HCEC 1CT (cell line): ENCODE results near the gene CDK9.

Source experiments
- DNase-seq: peaks from one replicate; pipeline ENCODE4 v3.0.0-alpha.2; 2017

CDK9 gene

DNA sequence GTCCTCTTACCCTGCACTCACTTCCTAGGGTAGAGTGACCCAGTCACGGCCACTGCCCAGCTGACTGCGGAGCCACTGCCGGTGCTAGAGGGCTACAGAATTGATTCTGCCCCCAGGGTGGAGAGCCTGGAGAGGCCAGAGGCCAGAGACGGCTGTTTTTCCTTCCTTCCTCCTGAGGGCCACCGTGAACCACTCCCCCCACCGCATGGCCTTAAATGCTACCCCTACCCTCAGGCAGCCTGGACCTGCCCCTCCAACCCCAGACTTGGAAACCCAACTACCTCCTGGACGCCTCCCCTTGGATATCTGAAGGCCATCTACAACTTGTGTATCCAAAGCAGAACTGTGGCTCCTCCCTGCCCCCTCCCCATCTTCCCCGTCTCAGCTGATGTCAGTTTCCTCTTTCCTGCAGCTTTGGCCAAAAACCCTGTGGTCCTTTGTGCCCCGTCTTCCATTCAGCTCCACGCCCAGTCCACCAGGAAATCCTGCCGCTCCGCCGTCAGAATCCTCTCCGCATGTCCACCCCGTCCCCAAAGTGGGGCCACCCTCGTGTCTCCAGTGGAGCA is 23.6 kb upstream of the CDK9 start:
- no peak for DNase-seq

DNA sequence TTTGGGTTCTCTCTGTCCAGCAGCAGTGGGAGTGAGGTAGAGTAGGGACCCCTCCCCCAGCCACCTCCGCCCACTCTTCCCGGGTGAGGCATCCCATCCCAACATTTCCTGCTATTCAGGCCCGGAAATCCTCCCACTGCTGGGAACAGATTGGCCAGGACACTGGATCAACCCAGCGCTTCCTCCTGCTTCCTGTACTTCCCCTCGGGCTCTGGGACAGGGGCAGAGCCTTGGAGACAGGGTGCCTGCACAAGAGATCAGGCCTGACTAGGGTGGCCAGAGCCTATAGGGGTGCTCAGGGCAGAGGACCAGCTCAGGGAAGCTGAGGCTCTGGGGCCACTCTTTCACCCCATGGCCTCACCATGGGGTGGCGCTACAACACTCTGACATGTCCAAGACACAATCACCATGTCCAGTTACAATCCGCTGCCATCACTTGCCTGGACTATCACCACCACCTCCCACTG is 21.9 kb upstream of the CDK9 start:
- DNase-seq = no peak

DNA sequence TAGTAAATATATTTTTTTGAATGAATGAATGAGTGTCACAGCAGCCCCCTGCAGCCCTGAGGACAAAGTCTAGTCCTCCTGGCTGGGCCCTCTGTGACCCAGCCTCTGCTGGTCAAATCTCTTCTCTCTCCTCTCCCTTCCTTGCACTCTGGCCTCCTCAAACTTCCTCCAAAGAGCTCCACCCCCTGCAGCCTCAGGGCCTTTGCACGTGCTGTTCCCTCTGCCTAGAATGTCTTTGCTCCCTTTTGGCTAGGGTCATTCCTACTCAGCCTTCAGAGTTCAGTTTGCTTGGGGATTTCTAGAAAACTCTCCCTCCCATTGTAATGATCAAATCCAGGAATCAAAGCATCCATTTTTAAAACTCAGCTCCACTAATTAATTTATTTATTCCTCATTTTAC is 20.4 kb upstream of the CDK9 start:
- no peak for DNase-seq

DNA sequence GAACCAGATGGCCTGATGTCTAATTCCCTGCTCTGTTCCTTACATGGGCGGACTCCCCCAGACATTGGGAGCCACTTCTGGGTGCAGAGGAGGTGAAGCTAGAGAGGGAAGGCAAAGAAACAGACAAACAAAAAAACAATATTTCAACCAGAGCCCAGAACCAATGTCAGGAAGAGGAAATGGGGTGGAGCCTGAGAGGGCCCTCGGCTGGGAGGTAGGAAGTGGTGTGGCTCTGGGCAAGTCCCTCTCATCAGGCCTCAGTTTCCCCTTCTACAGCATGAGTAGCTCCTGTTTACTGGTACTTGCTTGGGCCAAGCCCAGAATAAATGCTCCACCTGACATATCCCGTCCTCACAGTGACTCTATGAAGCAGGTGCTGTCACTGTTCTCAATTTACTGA is 18.4 kb upstream of the CDK9 start:
- no peak for DNase-seq

DNA sequence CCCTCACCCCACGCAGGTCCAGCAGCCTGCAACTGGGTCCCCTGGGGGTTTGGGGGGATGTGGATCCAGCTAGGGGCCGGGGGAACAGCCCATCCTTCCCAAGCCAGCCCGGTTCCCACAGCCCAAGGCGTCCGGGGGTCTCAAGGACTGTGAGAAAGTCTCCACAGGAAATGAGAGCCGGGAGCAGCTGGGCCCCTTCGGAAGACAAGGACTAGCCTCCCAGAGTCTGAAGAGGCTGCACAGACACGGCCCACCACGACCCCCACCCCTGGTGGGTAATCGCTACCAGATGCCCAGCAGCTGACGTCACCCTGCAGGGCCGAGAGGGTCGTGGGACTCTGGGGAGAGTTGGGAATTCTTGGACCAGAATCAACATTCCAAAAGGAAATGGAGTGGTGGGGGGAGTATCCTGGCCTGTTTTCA is 17.9 kb upstream of the CDK9 start:
- no peak for DNase-seq

DNA sequence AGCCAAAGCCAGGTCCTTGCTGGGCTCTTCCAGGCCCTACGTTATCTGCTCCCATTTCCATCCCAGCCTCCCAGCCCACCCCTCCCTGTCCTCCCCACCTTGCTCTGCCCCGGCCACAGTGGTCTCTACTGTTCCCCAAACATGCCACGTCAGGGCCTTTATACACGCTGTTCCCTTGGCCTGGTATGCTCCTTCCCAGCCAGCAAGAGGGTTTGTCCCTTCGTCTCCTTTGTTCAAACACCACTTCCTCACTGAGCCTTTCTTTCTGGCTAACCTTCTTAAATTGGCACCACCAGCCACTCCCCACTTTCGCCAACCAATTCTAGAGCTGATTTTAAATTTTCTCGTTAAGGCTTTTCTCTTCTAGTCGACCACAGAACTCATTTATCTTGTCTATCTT is 17.1 kb upstream of the CDK9 start:
- DNase-seq = no peak

DNA sequence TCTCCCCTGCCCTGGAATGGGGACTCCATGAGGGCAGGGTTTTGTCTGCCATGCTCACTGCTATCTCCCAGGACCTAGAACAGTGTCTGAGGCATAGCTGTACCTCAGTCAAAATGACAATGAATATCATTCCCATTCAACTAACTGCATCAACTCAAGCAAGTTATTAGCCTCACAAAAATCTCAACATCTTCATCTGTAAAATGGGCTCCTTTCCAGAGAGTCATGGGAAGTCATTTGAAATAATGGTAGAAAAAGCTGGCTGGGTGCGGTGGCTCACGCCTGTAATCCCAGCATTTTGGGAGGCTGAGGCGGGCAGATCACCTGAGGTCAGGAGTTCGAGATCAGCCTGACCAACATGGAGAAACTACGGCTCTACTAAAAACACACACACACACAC is 16.7 kb upstream of the CDK9 start:
- DNase-seq = no peak

DNA sequence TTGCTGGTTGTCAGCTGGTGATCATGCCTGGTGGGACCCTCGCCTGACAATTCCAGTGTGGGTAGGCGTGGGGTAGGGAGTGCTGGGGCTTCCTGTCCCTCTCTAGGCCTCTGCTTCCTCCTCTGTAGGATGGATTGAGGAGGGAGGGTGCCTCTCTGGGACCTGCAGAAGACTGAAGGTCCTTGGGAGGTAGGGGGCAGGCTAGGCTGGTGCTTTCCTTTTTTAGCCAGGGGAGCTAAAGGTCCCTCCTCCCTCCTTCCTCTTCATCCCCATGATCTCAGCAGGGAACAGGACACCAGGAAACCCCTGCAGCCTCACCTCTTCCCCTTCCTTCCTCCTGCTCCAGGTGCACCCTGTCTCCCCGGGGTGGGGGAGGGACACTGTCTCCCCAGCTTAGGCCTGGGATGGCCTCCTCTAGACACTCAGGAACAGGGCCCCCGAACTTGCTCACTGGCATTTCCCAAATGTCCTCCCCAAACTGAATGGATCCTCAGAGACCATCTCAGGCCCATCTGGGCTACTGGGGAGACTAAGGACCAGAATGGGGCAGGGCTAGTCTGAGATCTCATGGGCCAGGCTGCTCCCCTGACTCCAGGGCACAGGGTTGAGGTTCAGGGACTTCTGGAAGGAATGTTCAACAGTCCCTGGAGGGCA is 15.8 kb upstream of the CDK9 start:
- no peak for DNase-seq

DNA sequence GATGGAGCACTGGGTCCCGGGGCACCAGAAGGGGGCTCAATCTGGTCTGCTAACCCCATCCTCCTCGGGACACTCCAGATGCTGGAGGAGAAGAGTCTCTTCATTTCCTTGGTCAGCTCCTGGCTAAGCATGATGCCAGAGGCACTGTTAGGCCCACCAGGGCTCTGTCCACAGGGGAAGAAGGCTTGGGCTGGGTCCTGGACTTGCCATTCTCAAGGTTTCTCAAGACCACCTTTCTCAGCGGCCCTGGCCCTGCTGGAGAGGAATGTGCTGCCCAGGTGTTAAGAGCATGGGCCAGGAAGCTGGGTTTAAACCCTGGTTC is 15.3 kb upstream of the CDK9 start:
- DNase-seq = no peak

DNA sequence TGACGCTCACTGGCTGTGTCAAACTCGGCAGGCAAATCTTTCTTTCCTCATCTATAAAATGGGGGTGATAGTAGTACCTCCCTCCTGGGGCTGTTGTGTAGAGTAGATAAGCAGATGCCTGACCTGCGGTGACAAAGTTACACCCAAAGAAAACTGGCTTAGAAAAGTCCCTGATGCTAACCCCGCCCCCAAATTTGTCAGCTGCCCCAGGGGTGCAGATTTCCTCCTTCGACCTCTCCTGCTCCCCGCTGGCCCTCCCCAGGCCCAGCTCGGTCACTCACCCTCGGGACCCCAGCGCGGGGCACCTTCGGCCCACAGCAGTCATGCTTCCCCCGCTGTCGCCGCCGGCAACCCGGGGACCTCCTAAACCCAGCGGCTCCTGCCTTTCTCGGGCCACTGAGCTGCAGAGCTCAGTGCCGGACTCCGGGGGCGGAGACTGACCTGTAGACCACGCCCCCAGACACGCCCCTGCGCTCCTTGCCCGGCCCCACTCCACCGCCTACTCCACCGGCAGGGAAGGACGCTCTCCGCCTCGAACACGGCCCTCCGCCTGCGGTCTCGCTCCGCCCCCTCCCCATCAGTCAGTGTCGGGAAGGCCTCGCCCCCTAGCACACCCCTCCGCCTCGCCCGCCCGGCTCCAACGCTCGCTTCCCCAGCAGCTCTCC is 14.8 kb upstream of the CDK9 start:
- peak; percentile 97 for DNase-seq

DNA sequence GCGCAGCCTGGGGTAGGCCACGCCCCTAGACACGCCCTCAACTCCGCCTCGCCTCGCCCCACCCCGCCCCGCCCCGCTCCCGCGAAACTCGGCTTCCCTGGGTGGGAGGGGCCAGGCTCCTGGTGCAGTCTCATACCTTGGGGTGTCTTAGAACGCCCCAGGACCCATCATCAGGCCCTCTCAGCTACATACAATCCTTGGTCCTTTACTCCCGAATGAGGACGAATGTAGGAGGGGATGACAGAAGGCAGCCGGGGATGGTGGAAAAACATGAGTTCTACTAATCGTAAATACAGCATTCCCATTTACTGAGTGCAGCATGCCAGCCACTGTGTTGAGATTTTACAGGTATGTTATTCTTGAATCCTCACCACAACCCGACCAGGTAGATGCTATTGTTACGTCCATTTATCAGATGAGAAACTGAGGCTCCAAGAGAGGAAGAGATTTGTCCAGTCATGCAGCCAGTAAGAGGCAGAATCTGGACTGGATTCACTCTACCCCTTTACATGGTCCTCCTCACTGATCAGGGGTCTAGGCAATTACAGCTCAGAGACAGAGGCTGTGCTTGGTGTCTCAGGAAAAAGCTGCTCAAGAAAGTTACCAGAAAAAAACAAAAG is 14.2 kb upstream of the CDK9 start:
- no peak for DNase-seq

DNA sequence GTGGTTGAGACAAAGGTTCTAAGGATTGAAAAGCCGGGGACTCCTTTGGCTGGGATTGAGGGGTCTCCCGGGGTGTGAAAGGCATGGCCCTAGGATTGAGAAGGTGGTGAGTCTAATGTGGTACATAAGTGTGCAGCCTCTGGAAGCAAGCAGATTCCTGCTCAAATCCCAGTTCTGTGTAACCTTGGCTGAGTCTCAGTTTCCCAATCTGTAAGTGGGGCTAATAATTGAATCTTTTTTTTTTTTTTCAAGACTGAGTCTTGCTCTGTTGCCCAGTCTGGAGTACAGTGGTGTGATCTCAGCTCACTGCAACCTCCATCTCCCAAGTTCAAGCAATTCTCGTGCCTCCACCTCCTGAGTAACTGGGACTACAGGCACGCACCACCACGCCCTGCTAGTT is 13.2 kb upstream of the CDK9 start:
- no peak for DNase-seq

DNA sequence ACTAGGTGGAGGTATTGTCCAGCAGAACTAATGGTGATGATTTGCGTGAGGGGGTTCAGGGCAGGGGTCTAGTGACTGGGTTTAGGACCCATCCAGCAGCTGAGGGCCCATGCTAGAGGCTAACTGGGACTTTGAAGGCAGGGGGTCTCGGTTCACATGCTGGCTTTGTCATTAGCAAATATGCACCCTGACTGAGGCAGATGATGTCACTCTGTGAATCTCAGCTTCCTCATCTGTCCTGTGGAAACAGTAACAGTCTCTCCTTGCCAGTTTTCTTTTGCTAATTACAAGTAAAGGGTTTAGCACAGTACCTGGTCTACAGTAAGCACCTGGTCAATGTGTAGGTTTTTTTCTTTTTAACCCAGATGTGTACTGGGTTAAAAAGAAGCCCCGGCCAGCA is 12.6 kb upstream of the CDK9 start:
- no peak for DNase-seq

DNA sequence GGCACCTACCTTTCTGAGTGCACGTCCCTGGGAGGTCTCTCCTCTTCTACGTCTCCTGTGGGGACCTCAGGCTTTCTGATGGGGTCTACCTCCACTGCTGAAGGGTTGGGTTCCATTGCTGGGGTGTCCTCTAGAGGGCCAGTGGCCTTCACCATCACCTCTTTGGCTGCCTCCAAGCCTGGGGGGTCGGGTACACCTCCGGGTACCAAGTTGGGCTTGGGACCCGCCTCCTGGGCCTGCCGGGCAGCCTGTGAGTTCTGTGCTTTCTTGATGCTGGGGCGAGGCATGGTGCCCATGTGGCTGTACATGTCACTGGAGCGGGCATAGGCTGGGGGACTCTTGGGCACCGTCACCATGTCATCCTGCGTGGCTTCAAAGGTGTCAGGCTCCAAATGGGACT is 11.9 kb upstream of the CDK9 start:
- no peak for DNase-seq

DNA sequence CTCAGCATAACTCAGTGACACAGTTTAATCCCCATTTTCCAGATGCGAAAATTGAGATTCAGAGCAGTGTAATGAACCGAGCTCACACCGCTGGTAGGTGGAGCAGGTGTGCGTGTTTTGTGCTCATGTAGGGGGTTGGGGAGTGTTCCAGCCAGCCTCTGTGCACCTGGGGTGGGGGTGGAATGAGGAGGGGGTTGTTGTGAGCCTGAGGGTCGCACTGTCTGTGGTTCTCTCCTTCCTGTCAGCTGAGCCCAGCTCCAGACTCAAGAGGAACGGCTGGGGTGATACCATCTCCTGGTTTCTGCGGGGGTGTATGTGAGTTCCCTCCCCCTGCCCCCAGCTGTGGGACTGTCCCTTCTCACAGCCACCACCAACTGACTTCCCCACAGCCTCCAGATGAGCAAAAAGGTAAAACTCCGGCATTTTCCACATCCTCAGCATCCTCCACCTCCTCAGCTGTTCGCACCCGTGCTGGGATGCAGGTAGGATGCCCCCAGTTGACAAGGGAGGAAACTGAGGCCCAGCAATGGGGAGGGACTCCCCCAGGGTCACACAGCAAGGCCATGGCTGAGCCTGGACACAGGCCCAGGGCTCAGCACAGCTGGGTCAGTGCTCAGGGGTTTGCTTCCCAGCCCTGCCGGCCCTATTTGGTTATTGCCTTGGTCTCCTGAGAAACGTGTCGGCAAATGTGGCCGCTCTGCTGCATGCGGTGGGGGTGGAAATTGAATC is 9.5 kb upstream of the CDK9 start:
- no peak for DNase-seq

DNA sequence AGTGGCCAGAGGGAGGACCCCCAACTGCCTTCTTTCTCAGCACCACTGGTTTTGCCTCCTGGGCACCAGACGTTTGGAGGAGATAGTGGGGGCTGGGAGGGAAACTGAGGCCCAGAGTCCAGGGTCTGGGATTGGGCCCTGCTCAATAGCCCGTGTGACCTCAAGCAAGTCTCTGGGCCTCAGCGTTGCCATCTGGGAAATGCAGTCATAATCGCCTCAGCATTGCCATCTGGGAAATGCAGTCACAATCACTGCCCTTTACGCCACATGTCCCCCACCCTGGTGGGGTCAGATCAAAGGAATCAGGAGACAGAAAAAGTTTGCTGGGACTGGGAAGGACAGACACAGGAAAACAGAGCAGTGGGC is 8.9 kb upstream of the CDK9 start:
- no peak for DNase-seq

DNA sequence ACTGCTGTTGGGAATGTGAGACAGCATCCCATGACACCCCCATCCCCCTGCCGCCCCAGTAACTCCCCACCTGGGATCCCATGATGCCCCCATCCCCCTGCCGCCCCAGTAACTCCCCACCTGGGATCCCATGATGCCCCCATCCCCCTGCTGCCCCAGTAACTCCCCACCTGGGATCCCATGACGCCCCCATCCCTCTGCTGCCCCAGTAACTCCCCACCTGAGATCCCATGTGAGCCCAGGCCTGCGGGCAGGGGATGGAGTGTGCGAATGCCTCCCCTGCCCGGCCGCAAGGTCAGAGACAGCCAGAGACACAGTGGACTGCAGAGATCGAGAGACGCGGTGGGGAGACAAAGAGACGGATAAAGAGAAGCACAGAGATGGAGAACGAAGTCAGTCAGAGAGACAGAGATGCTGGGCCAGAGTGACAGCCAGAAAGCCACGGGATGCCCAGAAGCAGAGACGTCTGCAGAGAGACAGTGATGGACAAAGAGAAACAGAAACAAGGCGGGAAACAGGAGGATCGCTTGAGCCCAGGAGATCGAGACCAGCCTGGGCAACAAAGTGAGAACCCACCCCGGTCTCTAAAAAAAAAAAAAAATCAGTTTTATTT is 8.4 kb upstream of the CDK9 start:
- DNase-seq = no peak

DNA sequence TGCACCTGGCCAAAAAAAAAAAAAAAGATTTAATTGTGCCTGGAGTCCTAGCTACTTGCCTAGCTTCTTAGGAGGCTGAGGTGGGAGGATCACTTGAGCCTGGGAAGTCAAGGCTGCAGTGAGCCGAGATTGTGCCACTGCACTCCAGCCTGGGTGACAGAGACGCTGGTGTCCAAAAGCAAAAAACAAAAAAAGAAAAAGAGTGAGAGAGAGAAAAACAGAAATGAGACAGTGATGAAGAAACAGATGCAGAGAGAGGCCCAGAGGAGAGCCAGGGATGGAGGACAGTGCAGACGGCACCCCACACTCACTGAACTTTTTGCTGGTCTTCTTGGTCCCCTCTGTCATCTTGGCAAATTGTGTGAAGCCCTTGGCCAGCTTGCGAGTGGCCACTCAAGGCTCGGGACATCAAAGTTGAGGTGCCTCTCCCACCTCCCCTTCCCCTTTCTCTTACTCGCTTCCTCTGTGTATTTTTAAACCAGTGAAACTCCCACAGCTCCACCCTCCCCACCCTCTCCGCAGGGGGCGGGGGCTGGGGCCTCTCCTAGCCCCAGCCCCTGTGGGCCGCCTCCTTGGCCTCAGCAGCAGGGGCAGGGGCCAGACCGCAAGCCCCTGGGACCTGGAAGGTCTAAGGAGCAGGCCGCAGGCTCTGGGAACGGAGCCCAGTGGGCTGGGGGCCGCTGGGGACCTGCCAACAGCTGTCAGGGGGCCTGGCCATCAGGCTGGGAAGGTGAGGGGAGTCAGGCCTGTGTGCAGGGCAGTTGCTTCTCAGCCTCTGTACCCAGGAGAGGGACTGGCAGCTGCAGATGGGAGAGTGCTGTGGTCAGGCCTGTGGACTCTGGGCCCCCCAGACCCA is 7.3 kb upstream of the CDK9 start, which contains the start of gene SH2D3C:
Gene SH2D3C, minus strand, starts transcription at position 387 of the 856 bp plus-strand sequence. Its CDS starts 39 bp downstream, at position 348.
- no peak for DNase-seq

DNA sequence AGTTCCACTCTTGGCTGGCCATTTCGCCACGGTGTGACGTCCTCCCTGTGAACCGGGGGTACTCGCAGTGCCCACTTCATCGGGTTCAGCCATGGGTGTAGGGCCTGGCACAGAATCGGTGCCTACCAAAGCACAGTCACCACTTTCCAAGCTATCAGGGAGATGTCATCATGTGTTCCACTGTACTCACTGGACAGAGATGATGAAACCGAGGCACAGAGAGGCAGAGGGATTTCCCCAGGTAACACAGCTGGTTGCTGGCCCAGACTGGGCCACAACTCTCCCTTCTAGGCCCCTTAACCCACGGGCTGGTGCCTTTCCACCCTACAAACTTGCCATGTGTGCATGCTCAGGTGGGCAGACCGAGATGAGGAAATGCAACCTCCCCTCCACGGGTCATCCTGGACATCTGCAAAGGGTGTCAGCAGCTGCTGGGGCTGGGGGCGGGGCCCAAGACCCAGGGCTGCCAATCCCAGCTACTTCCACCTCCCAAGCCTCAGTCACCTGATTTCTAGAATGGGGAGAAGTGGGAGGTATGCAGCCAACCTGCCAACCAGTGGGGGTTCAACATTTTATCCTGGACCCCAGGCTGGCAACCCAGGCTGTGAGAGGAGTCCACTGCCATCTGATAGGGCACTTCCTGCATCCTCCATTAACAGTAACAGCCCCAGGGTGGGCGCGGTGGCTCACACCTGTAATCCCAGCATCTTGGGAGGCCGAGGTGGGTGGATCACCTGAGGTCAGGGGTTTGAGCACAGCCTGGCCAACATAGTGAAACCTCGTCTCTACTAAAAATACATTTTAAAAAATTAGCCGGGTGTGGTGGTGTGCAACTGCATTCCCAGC is 6.5 kb upstream of the CDK9 start:
- DNase-seq = no peak

DNA sequence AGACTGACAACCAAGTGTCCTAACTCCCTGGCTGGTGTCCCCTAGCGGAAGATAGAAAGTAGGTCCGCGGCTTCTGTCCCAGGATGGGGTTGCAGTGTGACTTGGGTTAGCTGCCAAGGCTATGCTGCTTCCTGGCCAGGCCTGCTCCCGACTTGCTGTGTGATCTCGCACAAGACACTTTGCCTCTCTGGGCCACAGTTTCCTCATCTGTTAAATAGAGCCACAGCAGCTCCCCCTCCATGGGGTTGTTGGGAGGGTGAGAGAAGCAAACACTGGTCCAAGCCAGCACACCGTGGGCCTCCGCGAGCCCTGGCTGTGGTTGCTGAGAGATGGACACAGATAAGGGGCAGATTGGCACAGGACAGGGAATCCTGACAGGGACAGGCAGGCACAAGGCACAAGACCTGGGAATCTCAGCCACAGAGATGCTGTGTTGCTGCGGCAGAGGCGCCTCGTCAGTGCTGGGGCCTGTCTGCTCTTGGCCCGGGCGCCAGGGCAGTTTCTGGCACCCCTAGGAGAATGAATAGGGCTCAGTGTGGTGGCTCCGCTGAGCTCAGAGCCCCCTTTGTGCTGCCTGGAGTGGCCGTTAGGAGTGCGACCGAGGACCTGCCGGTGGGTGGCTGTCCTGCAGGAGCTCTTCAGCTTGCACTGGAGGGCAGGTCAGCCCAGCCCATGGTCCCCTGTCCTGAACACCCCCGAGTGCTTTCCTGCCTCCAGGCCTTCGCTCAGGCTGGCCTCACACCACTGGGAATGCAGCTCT is 5.5 kb upstream of the CDK9 start:
- no peak for DNase-seq
